ENCODE data around the gene TAS2R10. TPM values are rescaled to one million over a fixed set of nuclear protein-coding genes. Genes with fewer than 3 reads are reported as not detected.

TAS2R10 gene
- total RNA-seq (2021) (1.4 and 2.2 TPM in 2 replicates), Bru-seq, nascent RNA (percentile 66 among the genes with signal in this experiment), BruChase-seq, experiment 1, labeled RNA remaining after a 2-hour chase (percentile 79 among the genes with signal in this experiment), BruChase-seq, experiment 2, labeled RNA remaining after a 6-hour chase (percentile 73 among the genes with signal in this experiment)
- long read RNA-seq: 0 reads

GRCh38 chr12:10826258-10826657 is at the start of gene TAS2R10:
Gene TAS2R10 (minus strand): TSS chr12:10826358. CDS start chr12:10826269, 89 bp downstream.
- BruUV-seq (replicated peaks): no TSS peak
- H3F3A ChIP-seq (ENCODE audit: insufficient read depth, low read depth): no peaks in the 10 kb centered on the region
- no peaks in the 10 kb centered on the region for H3K9me3 ChIP-seq (ENCODE audit: insufficient read depth, low read depth)
- intact Hi-C loops (cut with micrococcal nuclease; ENCODE audit: unreplicated experiment): no loop called here
- no peaks in the 10 kb centered on the region for H3K4me1 ChIP-seq (replicated peaks; ENCODE audit: insufficient read depth)
- ChIA-PET POLR2A (ENCODE audit: unreplicated experiment) (no interaction called here), CTCF (no interaction called here)
- H3K9me2 ChIP-seq (ENCODE audit: insufficient read depth): 0 out of 2 replicates have a peak, but pooled peaks cover 5% of the 10 kb centered on the region
- no peak within 1 kb of the TSS for H2AFZ ChIP-seq
- no peaks in the 10 kb centered on the region for H3K79me2 ChIP-seq (ENCODE audit: low read depth)
- no peak within 1 kb of the TSS for H3K4me2 ChIP-seq
- no peak within 1 kb of the TSS for H3K4me3 ChIP-seq
- no peaks in the 10 kb centered on the region for H4K20me1 ChIP-seq (ENCODE audit: insufficient read depth)
- H3K27ac ChIP-seq: no peak within 1 kb of the TSS
- no peaks in the 10 kb centered on the region for H3K36me3 ChIP-seq (ENCODE audit: low read depth)
- TF ChIP-seq EZH2 (IDR thresholded peaks at IDR 0.05; ENCODE audit: low read depth): no peak
- TF ChIP-seq CTCF (conservative IDR thresholded peaks at IDR 0.05): no peak
- H3K27me3 ChIP-seq (ENCODE audit: insufficient read depth, low read depth): no peaks in the 10 kb centered on the region
- no peak for DNase-seq

GRCh38 chr12:10873378-10873777 is 47.2 kb upstream of the TAS2R10 start:
- no TSS peak for BruUV-seq (replicated peaks)
- no peak overlapping the region for H2AFZ ChIP-seq
- DNase-seq: no peak
- no peaks in the 10 kb centered on the region for H3K4me1 ChIP-seq (replicated peaks; ENCODE audit: insufficient read depth)
- H3K79me2 ChIP-seq (ENCODE audit: low read depth): no peaks in the 10 kb centered on the region
- H3K9me2 ChIP-seq (ENCODE audit: insufficient read depth): no peaks in the 10 kb centered on the region
- CTCF ChIA-PET: interaction anchor here (0.6 kb wide), 1 partner anchor 1679 kb away, joined by 3 read pairs; no protein-coding TSS in a partner anchor
- no peak overlapping the region for H3K4me2 ChIP-seq
- no peak overlapping the region for H3K27ac ChIP-seq
- no peaks in the 10 kb centered on the region for H3K36me3 ChIP-seq (ENCODE audit: low read depth)
- H3K4me3 ChIP-seq: no peak overlapping the region
- no peaks in the 10 kb centered on the region for H4K20me1 ChIP-seq (ENCODE audit: insufficient read depth)
- POLR2A ChIA-PET (ENCODE audit: unreplicated experiment): no interaction called here
- H3K27me3 ChIP-seq (ENCODE audit: insufficient read depth, low read depth): no peaks in the 10 kb centered on the region
- no peaks in the 10 kb centered on the region for H3F3A ChIP-seq (ENCODE audit: insufficient read depth, low read depth)
- TF ChIP-seq CTCF (conservative IDR thresholded peaks at IDR 0.05) (no peak), EZH2 (IDR thresholded peaks at IDR 0.05; ENCODE audit: low read depth) (no peak)
- intact Hi-C loops (cut with micrococcal nuclease; ENCODE audit: unreplicated experiment): no loop called here
- no peaks in the 10 kb centered on the region for H3K9me3 ChIP-seq (ENCODE audit: insufficient read depth, low read depth)

- no peak for DNase-seq
- Histone ChIP-seq H3K4me1 (replicated peaks; ENCODE audit: insufficient read depth) (no peaks in the 10 kb centered on the region), H3K4me3 (no peak overlapping the region), H3K9me3 (ENCODE audit: insufficient read depth, low read depth) (no peaks in the 10 kb centered on the region), H4K20me1 (ENCODE audit: insufficient read depth) (no peaks in the 10 kb centered on the region), H3K79me2 (ENCODE audit: low read depth) (no peaks in the 10 kb centered on the region), H3K27ac (no peak overlapping the region), H3F3A (ENCODE audit: insufficient read depth, low read depth) (no peaks in the 10 kb centered on the region), H2AFZ (no peak overlapping the region), H3K4me2 (no peak overlapping the region), H3K36me3 (ENCODE audit: low read depth) (no peaks in the 10 kb centered on the region), H3K27me3 (ENCODE audit: insufficient read depth, low read depth) (no peaks in the 10 kb centered on the region), H3K9me2 (ENCODE audit: insufficient read depth) (no peaks in the 10 kb centered on the region)
- intact Hi-C loops (cut with micrococcal nuclease; ENCODE audit: unreplicated experiment): no loop called here
- BruUV-seq (replicated peaks): no TSS peak
- TF ChIP-seq CTCF (conservative IDR thresholded peaks at IDR 0.05) (0 out of 2 replicates have a peak, but pooled peaks have one; percentile 19), EZH2 (IDR thresholded peaks at IDR 0.05; ENCODE audit: low read depth) (no peak)
- ChIA-PET CTCF (no interaction called here), POLR2A (ENCODE audit: unreplicated experiment) (no interaction called here)
These were observed 41.2 kb upstream of the TAS2R10 start for GRCh38 chr12:10867381-10867780.

Data from PC-9 (cell line).